Activated CD4-positive, alpha-beta T cell treated with anti-CD3 and anti-CD28 coated beads, Interleukin-2, amount 50 U/mL, for 4 hours (primary cell): ENCODE measurements around the gene BLVRA.
"Not testable (repeated sequence)": the region's sequence is repeated elsewhere in the genome, so short reads cannot be mapped to it uniquely, and the experiment has no call there.

Experiments
- DNase-seq, 2 experiments: peaks; one replicate each; pipeline ENCODE4 v3.0.0-alpha.2; 2020

Gene BLVRA

DNA sequence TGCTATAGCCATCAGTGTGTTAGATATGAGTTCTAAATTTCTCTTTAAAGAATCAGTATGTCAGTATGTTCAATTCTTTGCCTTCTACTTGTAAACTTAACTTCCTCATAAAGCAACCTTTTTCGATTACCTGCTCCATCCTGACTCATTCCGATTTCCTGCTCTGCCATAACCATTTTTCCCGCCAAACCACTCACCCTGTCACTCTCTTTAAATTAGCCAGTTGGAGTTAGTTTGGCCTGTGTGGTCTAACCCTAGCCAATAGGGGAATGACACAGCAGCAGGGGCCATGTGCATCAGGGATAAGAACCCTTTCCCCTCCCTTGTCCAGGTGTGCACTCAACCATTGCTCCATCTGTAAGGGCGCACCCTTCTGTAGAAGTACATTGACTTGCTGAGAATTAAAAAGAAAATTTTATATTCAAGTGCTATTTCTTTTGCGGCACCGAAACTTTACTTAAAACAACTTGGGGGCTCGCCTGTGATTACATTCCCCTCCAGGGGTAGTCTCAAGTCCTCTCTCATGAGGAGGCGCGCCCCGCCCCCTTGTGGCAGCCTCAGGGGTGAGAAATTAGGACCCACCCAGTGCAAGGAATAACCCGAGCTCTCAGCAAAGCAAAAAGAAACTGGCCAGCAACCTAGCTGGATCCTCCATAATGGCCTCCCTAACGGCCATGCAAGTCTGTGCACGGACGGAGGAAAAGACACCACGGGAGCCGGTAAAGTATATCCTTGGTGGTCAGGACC is 51.9 kb downstream of the BLVRA start:
- DNase-seq: peak; percentile 22 to 23

DNA sequence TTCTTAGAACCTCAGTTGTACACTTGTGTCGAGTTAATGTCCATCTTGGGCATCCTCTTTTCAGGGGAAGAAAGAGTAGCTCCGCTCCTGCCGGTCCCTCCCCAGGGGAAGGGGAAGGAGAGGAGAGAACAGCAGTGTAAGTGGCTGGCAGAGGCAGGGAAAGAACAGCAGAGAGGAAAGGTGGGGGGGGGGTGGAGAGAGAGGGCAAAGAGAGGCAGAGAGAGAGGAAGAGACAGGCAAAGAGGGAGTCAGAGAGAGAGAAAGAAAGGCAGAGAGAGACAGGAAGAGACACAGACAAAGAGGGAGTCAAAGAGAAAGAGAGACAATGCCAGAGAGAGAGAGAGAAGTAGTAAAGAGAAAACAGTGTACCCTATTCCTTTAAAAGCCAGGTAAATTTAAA is 56.9 kb downstream of the BLVRA start:
- DNase-seq: no peak

DNA sequence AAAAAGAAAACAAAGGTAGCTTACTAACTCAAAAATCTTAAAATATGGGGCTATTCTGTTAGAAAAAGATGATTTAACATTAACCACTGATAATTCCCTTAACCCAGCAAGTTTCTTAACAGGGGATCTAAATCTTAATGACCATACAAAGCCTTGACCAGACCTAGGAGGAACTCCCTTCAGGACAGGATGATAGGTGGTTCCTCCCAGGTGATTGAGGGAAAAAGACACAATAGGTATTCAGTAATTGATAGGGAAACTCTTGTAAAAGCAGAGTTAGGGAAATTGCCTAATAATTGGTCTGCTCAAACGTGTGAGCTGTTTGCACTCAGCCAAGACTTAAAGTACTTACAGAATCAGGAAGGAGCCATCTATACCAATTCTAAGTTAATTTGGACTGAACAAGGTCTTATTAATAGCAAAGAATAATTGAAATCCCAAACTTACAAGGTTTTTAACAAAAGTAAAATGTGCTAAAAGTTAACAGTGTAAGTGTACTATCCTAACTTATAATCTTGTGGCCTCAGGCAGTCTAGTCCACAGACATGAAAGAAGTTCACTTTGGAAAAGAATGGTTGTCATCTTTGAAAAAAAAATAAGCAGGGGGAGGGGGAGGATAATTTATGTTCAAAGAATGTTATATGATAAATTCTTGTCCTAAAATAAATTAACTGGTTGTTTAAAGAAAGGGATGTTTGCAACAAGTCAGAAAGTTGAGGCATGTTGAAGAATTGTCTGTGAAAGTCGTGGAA is 57.7 kb downstream of the BLVRA start:
- not testable (repeated sequence) for DNase-seq

DNA sequence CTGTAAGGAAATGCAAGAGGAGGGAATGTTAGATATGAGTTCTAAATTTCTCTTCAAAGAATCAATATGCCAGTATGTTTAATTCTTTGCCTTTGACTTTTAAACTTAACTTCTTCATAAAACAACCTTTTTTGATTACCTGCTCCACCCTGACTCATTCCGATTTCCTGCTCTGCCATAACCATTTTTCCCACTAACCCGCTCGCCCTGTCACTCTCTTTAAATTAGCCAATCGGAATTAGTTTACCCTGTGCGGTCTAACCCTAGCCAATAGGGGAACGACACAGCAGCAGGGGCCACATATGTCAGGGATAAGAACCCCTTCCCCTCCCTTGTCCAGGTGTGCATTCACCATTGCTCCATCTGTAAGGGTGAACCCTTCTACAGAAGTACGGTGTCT is 64.9 kb downstream of the BLVRA start:
- not testable (repeated sequence) for DNase-seq

DNA sequence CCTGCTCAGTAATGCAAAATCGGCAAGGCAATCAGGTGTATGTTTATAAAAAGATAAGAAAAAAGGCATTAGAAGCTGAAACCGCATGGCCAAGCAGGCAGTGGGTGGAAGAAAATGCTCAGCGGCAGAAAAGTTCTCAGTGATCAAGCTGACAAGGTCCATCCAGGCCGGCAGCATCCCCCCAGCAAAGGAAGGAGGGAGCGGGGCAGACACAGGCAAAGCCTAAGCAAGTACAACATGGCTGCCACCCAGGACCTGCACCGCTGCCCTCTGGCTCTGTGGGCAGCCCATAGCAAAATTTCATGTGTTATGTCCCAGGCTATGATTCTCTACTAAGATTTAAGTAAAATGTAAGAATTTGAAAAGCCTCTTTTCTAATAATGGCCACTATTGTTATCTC is 65.5 kb downstream of the BLVRA start:
- no peak for DNase-seq

DNA sequence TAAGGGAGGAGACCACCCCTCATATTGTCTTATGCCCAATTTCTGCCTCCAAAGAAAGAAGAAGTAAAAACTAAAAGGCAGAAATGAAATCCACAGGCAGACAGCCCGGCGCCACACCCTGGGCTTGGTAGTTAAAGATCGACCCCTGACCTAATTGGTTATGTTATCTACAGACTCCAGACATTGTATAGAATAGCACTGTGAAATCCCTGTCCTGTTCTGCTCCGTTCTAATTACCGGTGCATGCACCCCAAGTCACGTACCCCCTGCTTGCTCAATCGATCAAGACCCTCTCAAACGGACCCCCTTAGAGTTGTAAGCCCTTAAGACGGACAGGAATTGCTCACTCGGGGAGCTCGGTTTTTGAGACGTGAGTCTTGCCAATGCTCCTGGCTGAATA is 66.0 kb downstream of the BLVRA start:
- DNase-seq: not testable (repeated sequence)

DNA sequence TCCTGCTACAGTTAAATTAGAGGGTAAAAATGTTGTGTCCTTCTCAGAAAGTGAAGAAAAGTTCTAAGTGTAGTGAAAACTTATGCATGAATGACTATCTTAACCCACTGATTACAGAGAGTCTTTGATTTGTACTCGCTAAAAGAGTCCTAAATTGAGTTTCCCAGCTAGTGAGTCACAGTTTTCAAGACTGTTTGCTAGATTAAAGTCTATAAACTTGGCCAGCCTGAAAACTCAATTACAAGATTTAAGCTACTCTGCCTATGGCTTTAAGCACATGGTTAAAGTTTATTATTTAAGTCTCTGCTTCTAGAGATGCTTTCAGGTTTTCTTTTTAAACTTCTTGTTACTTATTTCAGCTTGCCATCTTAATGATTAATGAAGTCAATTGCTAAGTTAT is 66.5 kb downstream of the BLVRA start:
- DNase-seq: no peak

DNA sequence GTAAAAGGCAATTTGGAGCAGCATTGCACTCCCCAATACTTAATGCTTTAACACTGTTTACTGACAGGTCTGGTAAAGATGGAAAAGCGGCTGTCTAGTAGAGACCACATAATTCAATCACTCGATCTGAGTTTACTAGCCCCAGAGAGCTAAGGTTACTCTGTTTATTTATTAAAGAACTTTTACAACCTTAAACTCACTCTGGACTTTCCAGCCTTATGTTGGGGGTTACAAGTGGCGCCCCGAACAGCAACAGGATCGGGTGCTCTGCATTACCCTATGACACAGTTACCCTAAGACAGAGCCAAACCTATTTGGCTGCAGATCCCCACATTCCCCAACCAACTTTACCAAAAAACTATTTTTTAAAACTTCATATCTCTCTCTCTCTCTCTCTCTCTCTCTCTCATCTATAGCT is 66.9 kb downstream of the BLVRA start:
- DNase-seq: no peak

DNA sequence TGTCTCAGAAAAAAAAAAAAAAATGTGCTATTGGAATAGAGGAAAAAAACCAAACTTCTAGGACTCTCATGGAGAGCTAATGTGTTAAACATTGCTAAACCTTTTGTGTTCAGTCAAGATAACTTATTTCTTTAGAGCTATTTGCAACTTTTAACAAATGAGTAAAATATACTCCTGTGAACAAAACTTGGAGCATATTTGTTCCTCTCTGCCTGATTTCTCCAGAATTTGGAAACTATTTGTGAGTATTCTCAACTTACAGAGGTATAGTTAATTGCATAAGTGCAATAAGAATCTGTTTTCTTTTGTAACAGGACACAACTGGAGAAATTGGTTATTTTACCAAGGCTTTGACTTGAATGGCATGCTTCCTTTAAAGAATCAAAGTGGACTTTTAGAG is 72.4 kb downstream of the BLVRA start:
- DNase-seq: not testable (repeated sequence)

DNA sequence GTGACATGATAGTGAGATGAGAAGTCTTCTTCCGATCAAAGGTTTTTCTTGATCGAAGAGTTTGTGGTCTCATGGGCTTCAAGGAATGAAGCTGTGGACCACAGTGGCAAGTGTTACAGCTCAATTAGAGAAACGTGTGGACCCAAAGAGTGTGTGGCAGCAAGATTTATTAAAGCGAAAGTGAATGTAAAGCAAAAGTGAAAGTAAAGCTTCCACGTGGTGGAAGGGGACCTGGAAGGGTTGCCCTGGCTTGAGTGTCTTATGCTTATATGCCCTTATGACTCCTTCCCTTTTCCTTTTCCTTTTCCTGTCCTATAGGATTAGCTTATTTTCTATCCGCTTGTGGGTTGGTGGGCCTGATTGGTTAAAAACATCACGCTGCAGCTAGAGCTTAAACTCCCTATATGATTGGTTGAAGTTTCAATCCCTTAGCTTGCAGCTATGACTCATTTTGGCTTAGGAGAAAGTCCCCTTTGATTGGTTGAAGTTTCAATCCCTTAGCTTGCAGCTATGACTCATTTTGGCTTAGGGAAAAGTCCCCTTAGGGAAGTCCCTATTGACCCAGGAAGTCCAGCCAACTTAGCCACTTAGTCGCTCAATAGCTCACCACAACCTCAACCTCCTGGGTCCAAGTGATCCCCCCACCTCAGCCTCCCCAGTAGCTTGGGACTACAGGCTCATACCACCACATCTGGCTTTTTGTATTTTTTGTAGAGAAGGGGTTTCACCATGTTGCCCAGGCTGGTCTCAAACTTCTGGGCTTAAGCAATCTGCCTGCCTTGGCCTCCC is 76.2 kb downstream of the BLVRA start:
- peak; percentile 35 to 38 for DNase-seq

DNA sequence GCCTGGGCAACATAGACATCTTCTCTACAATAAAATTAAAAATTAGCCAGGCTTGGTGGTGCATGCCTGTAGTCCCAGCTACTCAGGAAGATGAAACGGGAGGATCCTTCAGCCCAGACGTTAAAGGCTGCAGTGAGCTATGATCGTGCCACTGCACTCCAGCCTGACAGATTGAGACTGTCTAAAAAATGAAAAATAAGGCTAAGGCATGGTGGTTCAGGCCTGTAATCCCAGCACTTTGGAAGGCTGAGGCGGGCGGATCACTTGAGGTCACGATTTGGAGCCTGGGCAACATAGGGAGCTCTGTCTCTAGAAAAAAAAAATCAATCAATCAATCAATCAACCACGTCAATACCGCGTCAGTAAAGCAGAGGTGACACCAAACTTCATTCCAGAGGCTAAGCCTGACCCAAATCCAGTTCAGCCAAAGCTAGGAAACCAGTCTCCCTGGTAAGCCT is 79.8 kb downstream of the BLVRA start:
- DNase-seq: no peak

DNA sequence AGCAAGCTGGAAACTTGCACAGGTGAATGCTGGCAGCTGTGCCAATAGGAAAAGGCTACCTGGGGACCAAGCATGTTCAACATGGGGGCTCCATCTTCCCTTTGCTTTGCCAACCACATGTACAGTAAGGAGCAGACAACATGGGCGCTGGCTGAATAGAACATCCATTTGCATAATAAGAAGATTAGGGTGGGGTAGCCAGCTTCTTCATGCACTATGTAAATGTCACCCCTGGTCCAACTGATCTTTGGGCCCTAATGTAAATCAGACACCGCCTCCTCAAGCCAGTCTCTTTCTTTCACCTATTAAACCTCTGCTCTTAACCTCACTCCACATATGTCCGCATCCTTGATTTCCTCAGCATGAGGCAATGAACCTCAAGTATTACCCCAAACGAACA is 84.8 kb downstream of the BLVRA start:
- DNase-seq: no peak

DNA sequence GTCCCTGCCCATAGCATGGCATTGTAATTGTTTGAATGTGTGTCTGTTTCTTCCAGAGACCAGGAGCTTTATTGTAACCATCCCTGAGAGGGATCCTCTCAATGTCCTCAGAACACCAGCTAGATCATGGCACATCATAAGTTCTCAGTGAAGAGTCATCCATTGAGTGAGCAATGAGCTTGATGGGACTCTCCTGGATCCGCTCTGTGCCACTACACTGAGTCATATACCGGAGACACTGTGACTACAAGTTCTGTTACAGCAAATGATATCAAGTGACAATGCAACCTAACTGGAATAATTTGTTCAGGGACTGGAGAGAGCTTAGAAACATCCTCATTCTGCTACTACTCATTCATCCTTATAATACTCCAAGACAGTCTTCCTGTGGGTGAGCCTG is 85.8 kb downstream of the BLVRA start:
- DNase-seq: no peak

DNA sequence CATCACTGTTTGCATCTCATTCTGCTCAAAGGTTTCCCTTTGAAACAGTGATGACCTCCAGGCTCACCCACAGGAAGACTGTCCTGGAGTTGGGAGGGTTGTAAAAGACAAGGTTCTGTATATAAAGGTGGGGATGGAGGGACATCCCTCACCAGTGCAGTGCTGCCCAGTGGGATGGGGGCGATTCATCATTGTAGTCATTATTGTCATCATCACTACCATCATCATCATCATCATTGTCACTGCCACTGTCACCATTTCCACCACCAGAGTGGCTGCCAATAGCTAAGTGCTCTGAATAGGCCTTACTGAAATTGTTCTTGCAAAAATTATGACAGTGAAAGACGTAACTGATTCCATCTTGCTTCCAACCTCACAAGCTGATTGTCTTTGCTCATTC is 86.2 kb downstream of the BLVRA start:
- DNase-seq: no peak

DNA sequence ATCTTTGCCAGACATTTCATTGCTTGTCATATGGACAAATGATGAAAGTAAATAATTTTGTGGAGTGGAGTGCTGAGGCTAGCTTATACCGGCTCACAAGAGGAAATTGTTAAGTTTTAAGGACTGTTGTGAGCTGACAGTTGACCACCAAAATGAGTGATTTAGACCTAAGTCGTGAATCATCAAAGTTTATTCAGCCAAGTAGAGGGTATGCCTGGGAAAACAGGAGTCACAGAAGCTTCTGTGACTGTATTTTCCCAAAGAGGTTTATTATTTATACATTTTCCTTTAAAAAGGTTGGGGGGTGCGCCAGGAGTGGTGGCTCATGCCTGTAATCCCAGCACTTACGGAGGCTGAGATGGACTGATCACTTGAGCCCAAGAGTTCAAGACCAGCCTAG is 89.0 kb downstream of the BLVRA start:
- DNase-seq: no peak

DNA sequence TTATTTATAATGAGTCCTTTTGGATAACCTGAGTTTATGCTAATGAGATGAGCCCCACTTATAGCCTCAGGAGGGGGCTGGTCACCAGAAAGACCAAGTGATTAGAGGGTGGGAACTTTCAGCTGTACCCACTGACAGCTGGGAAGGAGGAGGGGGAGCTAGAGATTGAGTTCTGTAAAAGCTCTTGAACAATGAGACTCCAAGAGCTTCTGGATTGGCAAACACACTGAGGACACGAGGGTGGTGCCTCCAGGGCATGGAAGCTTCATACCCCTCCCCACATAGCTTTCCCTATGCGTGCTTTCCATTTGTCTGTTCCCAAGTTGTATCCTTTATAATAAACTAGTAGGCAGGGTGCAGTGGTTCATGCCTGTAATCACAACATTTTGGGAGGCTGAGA is 90.6 kb downstream of the BLVRA start:
- no peak for DNase-seq

DNA sequence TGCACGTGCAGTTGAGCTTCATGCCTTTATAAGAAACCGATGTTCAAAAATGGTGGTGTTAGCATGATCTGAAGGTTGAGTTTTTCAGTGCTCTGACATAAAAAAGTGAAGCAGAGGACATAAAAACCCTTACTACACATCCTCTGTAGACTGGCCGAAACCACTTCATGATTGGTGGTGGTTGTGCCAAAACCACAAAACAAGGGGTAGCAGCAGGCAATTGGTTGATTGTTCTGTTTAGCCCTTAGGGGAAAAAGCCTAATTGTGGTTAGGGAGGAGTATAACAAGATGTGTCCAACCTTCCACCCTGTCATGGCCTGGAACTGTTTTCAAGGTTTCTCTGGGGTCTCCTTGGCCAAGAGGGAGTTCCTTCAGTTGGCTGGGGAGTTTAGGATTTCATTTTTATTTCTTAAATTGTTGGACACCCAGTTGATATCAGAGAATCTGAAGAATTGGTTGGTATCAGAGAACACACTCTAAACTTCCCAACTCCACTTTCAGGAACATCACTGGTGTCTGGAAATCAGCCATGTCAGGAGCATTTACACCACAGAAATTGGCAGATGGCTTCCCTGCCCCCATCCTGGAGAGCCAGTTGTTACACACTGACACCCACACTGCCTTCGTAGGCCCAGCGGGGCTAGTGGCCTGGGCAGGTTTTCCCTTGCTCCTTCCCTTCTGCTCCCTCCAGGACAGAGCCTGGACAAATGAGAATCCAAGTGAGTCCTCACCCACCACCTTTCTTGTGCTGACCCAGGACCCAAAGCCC is 92.1 kb downstream of the BLVRA start:
- no peak for DNase-seq

DNA sequence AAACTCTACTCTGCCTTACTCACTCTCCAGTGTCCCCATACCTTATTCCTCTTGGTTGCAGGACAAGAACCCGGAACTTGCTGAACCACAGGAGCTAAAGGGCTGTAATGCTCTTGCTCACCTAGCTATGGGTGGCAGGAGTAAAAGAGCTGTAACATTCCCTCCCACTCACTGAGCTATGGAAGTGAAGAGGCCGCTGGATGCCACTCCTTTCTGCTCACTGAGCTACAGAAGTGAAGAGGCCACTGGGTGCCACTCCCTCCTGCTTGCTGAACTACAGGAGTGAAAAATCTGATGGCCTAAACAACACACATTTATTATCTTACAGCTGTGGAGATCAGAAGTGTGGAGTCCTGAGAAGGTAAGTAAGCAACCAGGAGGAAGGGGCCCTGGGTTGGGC is 93.3 kb downstream of the BLVRA start:
- no peak for DNase-seq

DNA sequence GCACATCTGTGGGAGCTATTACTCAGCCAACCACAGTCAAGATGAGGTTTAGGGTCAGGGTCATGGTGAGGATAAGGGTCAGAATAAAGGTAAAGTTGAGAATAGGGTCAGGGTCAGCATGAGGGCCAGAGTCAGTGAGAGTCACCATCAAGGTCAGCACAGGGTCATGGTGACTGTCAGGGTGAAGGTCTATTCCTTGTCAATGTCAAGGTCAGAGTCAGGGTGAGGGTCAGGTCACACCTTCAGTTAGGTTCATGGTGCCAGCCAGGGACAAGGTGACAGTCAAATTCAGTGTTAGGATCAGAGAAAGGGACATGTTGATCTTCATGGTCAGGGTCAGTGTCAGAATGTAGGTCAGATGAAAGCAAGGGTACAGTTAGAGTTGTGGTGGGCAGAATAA is 96.7 kb downstream of the BLVRA start:
- no peak for DNase-seq

DNA sequence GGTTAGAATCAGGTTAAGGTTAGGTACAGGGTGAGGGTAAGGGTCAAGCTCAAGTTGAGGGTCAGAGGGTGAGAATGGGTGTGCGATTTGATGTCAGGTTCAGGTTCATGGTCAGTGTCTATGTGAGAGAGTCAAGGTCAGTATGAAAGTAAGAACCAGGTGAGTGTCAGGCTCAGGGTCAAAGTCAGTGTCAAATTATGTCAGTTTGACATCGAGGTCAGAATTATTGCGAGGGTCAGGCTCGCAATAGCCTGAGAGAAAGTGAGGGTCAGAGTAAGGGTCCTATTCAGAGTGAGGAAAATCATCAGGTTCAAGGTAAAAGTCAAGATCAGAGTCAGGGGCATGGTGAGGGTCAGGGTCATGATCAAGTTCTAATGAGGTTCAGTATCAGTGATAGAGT is 97.8 kb downstream of the BLVRA start:
- no peak for DNase-seq
